KMS-11 (cell line): ENCODE results near the gene RPH3AL.

Experiments used
- H2AFZ ChIP-seq: fragments of 200-600 bp; sonication (generic); 2 replicates; pipeline ENCODE4 v1.6.1; 2016; ENCODE audit warnings: antibody characterized with exemption, mixed run types, low read depth
- H3K27ac ChIP-seq: fragments of 200-600 bp; sonication (generic); 2 replicates; pipeline ENCODE4 v1.6.1; 2016; ENCODE audit warnings: mild to moderate bottlenecking, mixed run types
- H3K27me3 ChIP-seq: fragments of 200-600 bp; sonication (generic); 2 replicates; pipeline ENCODE4 v1.6.1; 2017; ENCODE audit warnings: mild to moderate bottlenecking, low read depth, mixed run types, moderate library complexity; ENCODE audit not compliant: insufficient read depth
- H3K36me3 ChIP-seq: fragments of 200-600 bp; sonication (generic); 2 replicates; pipeline ENCODE4 v1.6.1; 2017; ENCODE audit warnings: mild to moderate bottlenecking, mixed run types; ENCODE audit not compliant: insufficient read depth
- H3K4me1 ChIP-seq: fragments of 200-600 bp; sonication (generic); 2 replicates; pipeline ENCODE4 v1.6.1; 2016; ENCODE audit warnings: mild to moderate bottlenecking, low read depth, mixed run types; ENCODE audit not compliant: poor library complexity, severe bottlenecking
- H3K4me2 ChIP-seq: fragments of 200-600 bp; sonication (generic); 2 replicates; pipeline ENCODE4 v1.7.0; 2016; ENCODE audit warnings: mild to moderate bottlenecking, mixed run types
- H3K4me3 ChIP-seq: fragments of 200-600 bp; sonication (generic); IDR thresholded peaks from 2 replicates; pipeline ENCODE4 v1.6.1; 2017; ENCODE audit warnings: low read depth, low read length, mixed read lengths; ENCODE audit not compliant: insufficient read depth
- H3K79me2 ChIP-seq: fragments of 200-600 bp; sonication (generic); 2 replicates; pipeline ENCODE4 v1.6.1; 2016; ENCODE audit warnings: low read depth, mixed run types; ENCODE audit not compliant: insufficient read depth
- H3K9ac ChIP-seq: fragments of 200-600 bp; sonication (generic); 2 replicates; pipeline ENCODE4 v1.6.1; 2016; ENCODE audit warnings: mild to moderate bottlenecking, mixed run types
- H4K20me1 ChIP-seq: fragments of 200-600 bp; sonication (generic); 2 replicates; pipeline ENCODE4 v1.6.1; 2016; ENCODE audit warnings: mild to moderate bottlenecking, mixed run types; ENCODE audit not compliant: insufficient read depth
- TF ChIP-seq, protein P1 (sequence below): fragments of 200-600 bp; sonication (generic); conservative IDR thresholded peaks from 2 replicates; pipeline ENCODE4 v1.6.1; 2017; ENCODE audit warnings: low read depth, mild to moderate bottlenecking, antibody characterized with exemption, low read length, moderate library complexity, mixed read lengths

Gene RPH3AL

DNA sequence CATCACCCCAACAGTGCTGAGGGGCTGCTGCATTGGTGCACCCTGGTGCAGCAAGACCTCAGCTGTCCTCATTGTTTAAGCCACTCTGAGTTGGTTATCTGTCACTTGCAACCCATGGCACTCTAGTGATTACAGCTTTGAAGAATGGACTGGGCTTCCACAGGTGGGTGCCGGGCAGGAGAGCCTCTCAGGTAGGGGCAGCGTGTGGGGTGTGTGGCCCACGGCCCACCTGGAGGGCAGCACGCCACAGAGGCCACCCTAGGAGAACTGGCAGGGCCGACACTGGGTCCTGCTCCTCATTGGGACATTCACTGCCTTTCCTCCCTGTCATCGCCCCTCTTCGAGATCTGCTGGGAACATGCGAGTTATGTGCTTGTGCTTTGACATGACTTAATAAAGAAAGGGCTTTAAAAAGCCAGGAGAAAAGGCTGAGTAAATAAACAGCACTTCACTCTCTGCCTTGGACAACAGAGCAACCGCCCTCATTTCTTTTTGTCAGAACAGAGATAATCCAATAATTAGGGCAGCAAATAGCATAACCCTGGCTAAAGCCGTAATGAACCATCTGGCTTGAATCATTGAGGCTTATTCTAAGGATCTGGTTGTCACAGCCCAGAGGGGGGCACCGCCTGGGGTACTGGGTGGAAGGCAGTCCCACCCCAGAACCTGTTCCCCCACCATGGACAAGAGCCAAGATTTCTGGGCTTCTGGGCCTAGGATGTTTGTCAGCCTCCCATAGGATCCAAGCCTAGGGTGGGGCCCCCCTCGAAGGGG is 174.1 kb downstream of the RPH3AL start:
- Histone ChIP-seq H3K36me3 (no peaks in the 10 kb centered on the region), H2AFZ (no peak overlapping the region), H3K4me3 (no peak overlapping the region), H3K27me3 (no peaks in the 10 kb centered on the region; the same call in 1 of the 2 replicates), H4K20me1 (no peaks in the 10 kb centered on the region), H3K27ac (no peak overlapping the region), H3K79me2 (no peaks in the 10 kb centered on the region), H3K4me1 (no peaks in the 10 kb centered on the region), H3K9ac (no peak overlapping the region), H3K4me2 (no peak overlapping the region)
- TF ChIP-seq, protein P1, sequence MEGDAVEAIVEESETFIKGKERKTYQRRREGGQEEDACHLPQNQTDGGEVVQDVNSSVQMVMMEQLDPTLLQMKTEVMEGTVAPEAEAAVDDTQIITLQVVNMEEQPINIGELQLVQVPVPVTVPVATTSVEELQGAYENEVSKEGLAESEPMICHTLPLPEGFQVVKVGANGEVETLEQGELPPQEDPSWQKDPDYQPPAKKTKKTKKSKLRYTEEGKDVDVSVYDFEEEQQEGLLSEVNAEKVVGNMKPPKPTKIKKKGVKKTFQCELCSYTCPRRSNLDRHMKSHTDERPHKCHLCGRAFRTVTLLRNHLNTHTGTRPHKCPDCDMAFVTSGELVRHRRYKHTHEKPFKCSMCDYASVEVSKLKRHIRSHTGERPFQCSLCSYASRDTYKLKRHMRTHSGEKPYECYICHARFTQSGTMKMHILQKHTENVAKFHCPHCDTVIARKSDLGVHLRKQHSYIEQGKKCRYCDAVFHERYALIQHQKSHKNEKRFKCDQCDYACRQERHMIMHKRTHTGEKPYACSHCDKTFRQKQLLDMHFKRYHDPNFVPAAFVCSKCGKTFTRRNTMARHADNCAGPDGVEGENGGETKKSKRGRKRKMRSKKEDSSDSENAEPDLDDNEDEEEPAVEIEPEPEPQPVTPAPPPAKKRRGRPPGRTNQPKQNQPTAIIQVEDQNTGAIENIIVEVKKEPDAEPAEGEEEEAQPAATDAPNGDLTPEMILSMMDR: no peak

DNA sequence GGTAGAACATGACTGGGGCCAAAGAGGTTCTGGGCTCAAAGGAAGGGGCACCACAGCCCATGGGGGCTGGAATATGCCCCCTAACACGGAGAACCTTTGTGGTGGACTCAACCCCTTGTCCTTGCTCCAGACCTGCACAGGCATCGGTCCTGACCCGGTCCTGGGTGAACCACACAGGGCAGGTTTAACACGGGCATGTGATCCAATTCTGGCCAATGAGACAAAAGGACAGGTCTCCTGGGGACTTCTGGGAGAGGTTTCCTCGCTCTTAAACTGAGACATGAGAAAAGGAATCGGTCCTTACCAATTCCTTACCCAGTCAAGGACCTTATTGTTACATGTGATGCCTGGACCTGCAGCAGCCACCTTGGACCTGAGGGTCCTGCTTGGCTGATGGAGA is 174.8 kb downstream of the RPH3AL start:
- no peak overlapping the region for H3K4me2 ChIP-seq
- no peak overlapping the region for H3K27ac ChIP-seq
- H4K20me1 ChIP-seq: no peaks in the 10 kb centered on the region
- no peak overlapping the region for H3K4me3 ChIP-seq
- H3K36me3 ChIP-seq: no peaks in the 10 kb centered on the region
- no peaks in the 10 kb centered on the region for H3K79me2 ChIP-seq
- no peaks in the 10 kb centered on the region for H3K4me1 ChIP-seq
- H2AFZ ChIP-seq: no peak overlapping the region
- no peaks in the 10 kb centered on the region; the same call in 1 of the 2 replicates for H3K27me3 ChIP-seq
- H3K9ac ChIP-seq: no peak overlapping the region
- TF ChIP-seq, protein P1: no peak

GRCh38 chr17:177155-177554 is 175.5 kb downstream of the RPH3AL start:
- Histone ChIP-seq H3K79me2 (no peaks in the 10 kb centered on the region), H3K4me3 (no peak overlapping the region), H3K36me3 (no peaks in the 10 kb centered on the region), H3K4me2 (no peak overlapping the region), H3K27ac (no peak overlapping the region), H4K20me1 (no peaks in the 10 kb centered on the region), H2AFZ (no peak overlapping the region), H3K4me1 (no peaks in the 10 kb centered on the region), H3K9ac (no peak overlapping the region), H3K27me3 (no peaks in the 10 kb centered on the region; the same call in 1 of the 2 replicates)
- TF ChIP-seq, protein P1: no peak

DNA sequence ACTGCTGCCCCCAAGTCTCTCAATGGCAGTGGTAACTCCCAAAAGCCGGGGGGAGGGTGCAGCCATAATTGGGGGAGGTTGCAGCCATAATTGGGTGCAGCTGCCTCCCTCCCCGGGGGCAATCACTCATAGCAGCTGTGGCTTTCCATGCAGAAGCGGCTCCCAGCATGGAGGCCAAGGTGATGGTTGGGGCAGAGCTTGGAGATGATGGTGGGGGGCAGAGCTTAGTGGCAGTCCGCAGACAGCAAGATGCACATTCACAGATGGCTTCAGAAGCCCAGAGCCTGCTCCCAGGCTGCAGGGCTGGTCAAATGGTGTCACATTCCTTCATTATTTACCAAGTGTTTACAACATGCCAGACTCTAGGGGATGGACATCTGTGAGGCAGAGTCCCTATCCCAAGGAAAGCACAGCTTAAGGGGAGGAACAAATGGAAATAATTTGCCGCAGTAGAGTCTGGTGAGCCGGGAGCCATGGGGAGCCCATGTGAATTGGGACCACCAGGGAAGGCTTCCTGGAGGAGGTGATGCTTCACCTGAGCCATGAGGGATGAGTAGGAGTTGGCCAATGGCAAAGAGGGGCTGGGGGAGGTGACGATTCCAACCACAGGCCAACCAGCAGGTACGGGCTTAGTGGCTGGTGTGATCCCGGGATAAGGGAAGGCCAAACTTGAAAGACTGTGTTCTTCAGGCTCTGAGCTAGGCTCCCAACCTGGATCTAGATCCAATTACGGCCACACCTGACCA is 179.3 kb downstream of the RPH3AL start:
- no peak overlapping the region for H3K4me3 ChIP-seq

More for the DNA sequence above, 179.3 kb downstream of the RPH3AL start:
- TF ChIP-seq, protein P1: no peak
- Histone ChIP-seq H3K27ac (no peak overlapping the region), H3K4me1 (no peaks in the 10 kb centered on the region), H3K79me2 (no peaks in the 10 kb centered on the region), H2AFZ (no peak overlapping the region), H4K20me1 (no peaks in the 10 kb centered on the region), H3K36me3 (no peaks in the 10 kb centered on the region), H3K27me3 (no peaks in the 10 kb centered on the region; the same call in 1 of the 2 replicates), H3K4me2 (no peak overlapping the region), H3K9ac (no peak overlapping the region)
